ENCODE data around the gene TRIP12.

Gene TRIP12

GRCh38 chr2:229821316-229821715 is 100.5 kb downstream of the TRIP12 start:
- Histone ChIP-seq H3K9me3 (no peaks in the 10 kb centered on the region), H3K36me3 (peaks cover 10% of the 10 kb centered on the region), H3K4me3 (ENCODE audit: low read depth, low read length) (no peak overlapping the region), H3K4me1 (peaks cover 13% of the 10 kb centered on the region), H3K27me3 (no peaks in the 10 kb centered on the region)
- TF ChIP-seq, protein P1, sequence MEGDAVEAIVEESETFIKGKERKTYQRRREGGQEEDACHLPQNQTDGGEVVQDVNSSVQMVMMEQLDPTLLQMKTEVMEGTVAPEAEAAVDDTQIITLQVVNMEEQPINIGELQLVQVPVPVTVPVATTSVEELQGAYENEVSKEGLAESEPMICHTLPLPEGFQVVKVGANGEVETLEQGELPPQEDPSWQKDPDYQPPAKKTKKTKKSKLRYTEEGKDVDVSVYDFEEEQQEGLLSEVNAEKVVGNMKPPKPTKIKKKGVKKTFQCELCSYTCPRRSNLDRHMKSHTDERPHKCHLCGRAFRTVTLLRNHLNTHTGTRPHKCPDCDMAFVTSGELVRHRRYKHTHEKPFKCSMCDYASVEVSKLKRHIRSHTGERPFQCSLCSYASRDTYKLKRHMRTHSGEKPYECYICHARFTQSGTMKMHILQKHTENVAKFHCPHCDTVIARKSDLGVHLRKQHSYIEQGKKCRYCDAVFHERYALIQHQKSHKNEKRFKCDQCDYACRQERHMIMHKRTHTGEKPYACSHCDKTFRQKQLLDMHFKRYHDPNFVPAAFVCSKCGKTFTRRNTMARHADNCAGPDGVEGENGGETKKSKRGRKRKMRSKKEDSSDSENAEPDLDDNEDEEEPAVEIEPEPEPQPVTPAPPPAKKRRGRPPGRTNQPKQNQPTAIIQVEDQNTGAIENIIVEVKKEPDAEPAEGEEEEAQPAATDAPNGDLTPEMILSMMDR (IDR thresholded peaks at IDR 0.05; ENCODE audit: low read depth, low read length): no peak
- no peak for DNase-seq

DNA sequence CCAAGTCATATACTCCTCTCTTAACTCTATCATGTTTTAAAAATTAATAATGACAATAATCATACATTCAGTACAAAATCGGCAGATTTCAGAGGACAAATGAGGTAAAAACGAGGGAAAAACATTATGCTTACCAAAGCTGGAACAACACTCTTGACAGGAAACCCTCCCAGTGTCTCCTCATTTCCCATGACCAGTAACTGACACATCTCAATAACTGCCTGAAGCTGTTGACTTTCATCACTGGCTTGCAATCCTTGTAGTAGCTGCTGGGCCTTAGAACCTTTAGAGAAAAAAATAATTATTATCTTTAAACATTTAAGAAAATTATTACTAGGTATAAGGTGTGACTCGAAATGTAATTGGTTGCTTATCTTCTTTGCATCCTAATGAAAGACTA is 103.6 kb downstream of the TRIP12 start:
- Histone ChIP-seq H3K4me1 (peaks cover 20% of the 10 kb centered on the region), H3K4me3 (ENCODE audit: low read depth, low read length) (no peak overlapping the region), H3K36me3 (peaks cover 18% of the 10 kb centered on the region), H3K9me3 (no peaks in the 10 kb centered on the region), H3K27me3 (no peaks in the 10 kb centered on the region)
- TF ChIP-seq, protein P1 (IDR thresholded peaks at IDR 0.05; ENCODE audit: low read depth, low read length): no peak
- no peak for DNase-seq

DNA sequence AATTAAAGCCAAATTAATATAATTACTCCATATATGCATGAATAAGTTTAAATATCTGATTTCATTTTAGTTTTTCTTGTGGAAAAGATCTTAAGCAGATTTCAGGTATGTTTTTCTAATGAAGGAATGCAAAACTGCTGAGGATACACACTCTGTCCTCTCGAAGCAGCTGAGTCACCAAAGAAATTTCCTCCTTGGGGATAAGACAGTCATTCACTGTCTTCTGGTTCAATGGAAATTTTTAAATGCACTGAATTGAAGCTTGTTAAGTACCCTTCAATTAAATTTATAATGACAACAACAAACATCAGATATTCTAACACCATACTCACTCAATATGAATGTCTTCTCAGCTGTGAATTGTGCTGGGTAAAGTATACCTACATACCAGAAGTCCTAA is 106.0 kb downstream of the TRIP12 start:
- H3K36me3 ChIP-seq: peaks cover 20% of the 10 kb centered on the region
- peaks cover 15% of the 10 kb centered on the region for H3K4me1 ChIP-seq
- no peaks in the 10 kb centered on the region for H3K9me3 ChIP-seq
- no peak overlapping the region for H3K4me3 ChIP-seq (ENCODE audit: low read depth, low read length)
- no peak for DNase-seq
- TF ChIP-seq, protein P1 (IDR thresholded peaks at IDR 0.05; ENCODE audit: low read depth, low read length): no peak
- no peaks in the 10 kb centered on the region for H3K27me3 ChIP-seq

GRCh38 chr2:229815342-229815741 is 106.5 kb downstream of the TRIP12 start:
- Histone ChIP-seq H3K4me3 (ENCODE audit: low read depth, low read length) (no peak overlapping the region), H3K36me3 (peaks cover 25% of the 10 kb centered on the region), H3K4me1 (peaks cover 13% of the 10 kb centered on the region), H3K9me3 (no peaks in the 10 kb centered on the region), H3K27me3 (no peaks in the 10 kb centered on the region)
- TF ChIP-seq, protein P1 (IDR thresholded peaks at IDR 0.05; ENCODE audit: low read depth, low read length): no peak
- DNase-seq: no peak

- no peak for DNase-seq
- no peaks in the 10 kb centered on the region for H3K9me3 ChIP-seq
- H3K27me3 ChIP-seq: no peaks in the 10 kb centered on the region
- no peak overlapping the region for H3K4me3 ChIP-seq (ENCODE audit: low read depth, low read length)
- TF ChIP-seq, protein P1 (IDR thresholded peaks at IDR 0.05; ENCODE audit: low read depth, low read length): no peak
- peaks cover 55% of the 10 kb centered on the region for H3K36me3 ChIP-seq
- peaks cover 5% of the 10 kb centered on the region for H3K4me1 ChIP-seq
Observed at GRCh38 chr2:229810786-229811185, 111.0 kb downstream of the TRIP12 start.

GRCh38 chr2:229805559-229805958 is 116.2 kb downstream of the TRIP12 start:
- Histone ChIP-seq H3K9me3 (no peaks in the 10 kb centered on the region), H3K27me3 (no peaks in the 10 kb centered on the region), H3K36me3 (peaks cover 66% of the 10 kb centered on the region), H3K4me1 (no peaks in the 10 kb centered on the region), H3K4me3 (ENCODE audit: low read depth, low read length) (no peak overlapping the region)
- DNase-seq: no peak
- TF ChIP-seq, protein P1 (IDR thresholded peaks at IDR 0.05; ENCODE audit: low read depth, low read length): no peak
